HUES48 (cell line): ENCODE data around the gene RRAD.
"Not testable (repeated sequence)": the region's sequence is repeated elsewhere in the genome, so short reads cannot be mapped to it uniquely, and the experiment has no call there.

Experiments used
- H3K27ac ChIP-seq: one replicate; pipeline ENCODE4 v1.7.0; 2013; ENCODE audit warnings: low read depth, low read length, inconsistent platforms
- H3K27me3 ChIP-seq: 2 replicates; pipeline ENCODE4 v1.6.1; 2013; ENCODE audit warnings: mild to moderate bottlenecking, low read length; ENCODE audit not compliant: control insufficient read depth, insufficient read depth
- H3K36me3 ChIP-seq: 2 replicates; pipeline ENCODE4 v1.6.1; 2013; ENCODE audit warnings: low read length; ENCODE audit not compliant: control insufficient read depth, insufficient read depth
- H3K4me1 ChIP-seq: 2 replicates; pipeline ENCODE4 v1.6.1; 2013; ENCODE audit warnings: mild to moderate bottlenecking, low read length; ENCODE audit not compliant: control insufficient read depth, insufficient read depth
- H3K4me3 ChIP-seq: 2 replicates; pipeline ENCODE4 v1.5.1; 2013; ENCODE audit warnings: mild to moderate bottlenecking, low read depth, low read length
- H3K9ac ChIP-seq: 2 replicates; pipeline ENCODE4 v1.6.1; 2013; ENCODE audit warnings: mild to moderate bottlenecking, low read depth, low read length, moderate library complexity
- H3K9me3 ChIP-seq: 2 replicates; pipeline ENCODE4 v1.6.1; 2013; ENCODE audit warnings: low read length; ENCODE audit not compliant: control insufficient read depth, insufficient read depth

RRAD gene

GRCh38 chr16:66898207-66898606, 27.1 kb downstream of the RRAD start:
- Histone ChIP-seq H3K4me1 (peaks cover 8% of the 10 kb centered on the region; the same call in 1 of the 2 replicates), H3K4me3 (no peak overlapping the region), H3K36me3 (no peaks in the 10 kb centered on the region), H3K9ac (no peak overlapping the region), H3K9me3 (no peaks in the 10 kb centered on the region), H3K27ac (no peak overlapping the region), H3K27me3 (no peaks in the 10 kb centered on the region)

DNA sequence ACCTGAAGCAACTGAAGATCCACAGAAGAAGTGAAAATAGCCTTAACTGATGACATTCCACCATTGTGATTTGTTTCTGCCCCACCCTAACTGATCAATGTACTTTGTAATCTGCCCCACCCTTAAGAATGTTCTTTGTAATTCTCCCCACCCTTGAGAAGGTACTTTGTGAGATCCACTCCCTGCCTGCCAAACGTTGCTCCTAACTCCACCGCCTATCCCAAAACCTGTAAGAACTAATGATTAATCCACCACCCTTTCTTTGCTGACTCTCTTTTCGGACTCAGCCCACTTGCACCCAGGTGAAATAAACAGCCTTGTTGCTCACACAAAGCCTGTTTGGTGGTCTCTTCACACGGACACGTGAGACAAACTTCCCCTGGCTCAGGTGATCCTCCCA, 28.7 kb downstream of the RRAD start:
- H3K4me1 ChIP-seq, H3K27ac ChIP-seq, H3K27me3 ChIP-seq, H3K36me3 ChIP-seq, H3K4me3 ChIP-seq, H3K9me3 ChIP-seq, H3K9ac ChIP-seq: not testable (repeated sequence)

GRCh38 chr16:66895999-66896398, 29.3 kb downstream of the RRAD start:
- Histone ChIP-seq H3K36me3 (no peaks in the 10 kb centered on the region), H3K9me3 (no peaks in the 10 kb centered on the region), H3K27me3 (no peaks in the 10 kb centered on the region), H3K9ac (no peak overlapping the region), H3K4me1 (peaks cover 8% of the 10 kb centered on the region; the same call in 1 of the 2 replicates), H3K27ac (no peak overlapping the region), H3K4me3 (no peak overlapping the region)

GRCh38 chr16:66895689-66895979, 29.7 kb downstream of the RRAD start:
- no peak overlapping the region for H3K27ac ChIP-seq
- no peak overlapping the region for H3K9ac ChIP-seq
- no peaks in the 10 kb centered on the region for H3K9me3 ChIP-seq
- H3K4me1 ChIP-seq = peaks cover 8% of the 10 kb centered on the region; the same call in 1 of the 2 replicates
- 0 out of 2 replicates have a peak, but pooled peaks cover 2% of the 10 kb centered on the region for H3K36me3 ChIP-seq
- H3K27me3 ChIP-seq = no peaks in the 10 kb centered on the region
- no peak overlapping the region for H3K4me3 ChIP-seq

DNA sequence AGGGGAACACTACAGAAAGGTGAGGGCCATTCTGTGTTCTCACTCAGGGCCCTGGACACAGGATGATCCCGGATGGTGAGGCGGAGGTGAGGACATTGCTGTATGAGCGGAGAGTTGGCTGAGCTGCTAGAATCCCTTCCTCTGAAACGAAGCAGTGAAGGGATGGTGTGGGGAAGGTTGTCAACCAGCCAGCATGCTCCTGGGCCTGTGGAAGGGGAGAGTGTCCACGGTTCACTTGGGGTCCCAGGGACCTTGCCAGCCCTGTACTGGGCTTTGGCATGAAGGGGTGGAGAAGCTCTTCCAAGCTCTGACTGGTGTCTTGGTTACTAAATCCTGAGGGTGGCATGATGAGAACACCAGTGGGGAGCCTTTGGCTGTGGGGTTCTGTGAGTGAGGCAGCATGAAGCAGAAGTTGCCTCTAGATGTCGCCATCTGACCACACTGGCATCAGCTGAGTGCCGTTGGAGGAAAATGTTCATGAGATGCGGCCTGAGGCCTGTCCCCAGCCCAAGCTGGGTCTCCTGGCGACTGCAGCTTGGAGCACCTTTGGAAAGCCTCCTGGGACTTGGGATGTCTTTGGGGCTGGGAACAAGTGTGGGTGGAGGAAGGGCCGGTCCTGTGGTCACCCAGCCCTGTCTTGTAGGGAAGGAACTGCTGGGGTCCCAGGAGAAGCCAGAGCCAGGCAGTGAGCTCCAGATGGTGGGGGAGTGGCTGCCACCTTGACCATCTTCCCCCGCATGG, 30.2 kb downstream of the RRAD start:
- peaks cover 6% of the 10 kb centered on the region; the same call in 1 of the 2 replicates for H3K4me1 ChIP-seq
- no peak overlapping the region for H3K9ac ChIP-seq
- H3K4me3 ChIP-seq = no peak overlapping the region
- no peaks in the 10 kb centered on the region for H3K9me3 ChIP-seq
- 0 out of 2 replicates have a peak, but pooled peaks cover 4% of the 10 kb centered on the region for H3K36me3 ChIP-seq
- H3K27ac ChIP-seq = no peak overlapping the region
- no peaks in the 10 kb centered on the region for H3K27me3 ChIP-seq

- Histone ChIP-seq H3K4me1 (no peaks in the 10 kb centered on the region), H3K27ac (no peak overlapping the region), H3K4me3 (no peak overlapping the region), H3K9ac (no peak overlapping the region), H3K27me3 (no peaks in the 10 kb centered on the region), H3K36me3 (peaks cover 9% of the 10 kb centered on the region; the same call in 1 of the 2 replicates), H3K9me3 (no peaks in the 10 kb centered on the region)
Measured at GRCh38 chr16:66894055-66894454, 31.3 kb downstream of the RRAD start.

- no peaks in the 10 kb centered on the region for H3K4me1 ChIP-seq
- H3K27me3 ChIP-seq = no peaks in the 10 kb centered on the region
- no peak overlapping the region for H3K27ac ChIP-seq
Measured at GRCh38 chr16:66891797-66892196, 33.5 kb downstream of the RRAD start.

DNA sequence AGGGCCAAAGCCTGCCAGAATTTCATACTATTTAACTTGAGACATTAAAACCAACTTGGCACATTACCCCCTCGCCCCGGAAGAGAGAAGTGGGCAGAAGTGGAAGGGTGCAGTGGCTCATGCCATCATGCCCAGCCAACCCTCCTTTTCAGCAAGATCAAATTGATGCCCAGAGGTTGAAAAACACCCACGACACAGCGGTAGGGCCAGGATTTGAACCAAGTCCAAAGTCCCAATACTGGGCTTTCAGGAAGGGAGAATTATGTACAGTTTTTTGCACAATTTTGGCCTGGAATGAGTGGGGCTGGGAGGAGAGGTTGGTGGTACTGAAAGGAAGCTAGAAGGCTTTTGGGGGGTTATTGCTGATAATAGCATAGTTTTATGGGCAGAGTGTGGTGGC, 34.0 kb downstream of the RRAD start:
- H3K27ac ChIP-seq = no peak overlapping the region
- no peak overlapping the region for H3K9ac ChIP-seq
- no peaks in the 10 kb centered on the region for H3K4me1 ChIP-seq
- H3K9me3 ChIP-seq = no peaks in the 10 kb centered on the region
- peaks cover 25% of the 10 kb centered on the region for H3K36me3 ChIP-seq
- H3K27me3 ChIP-seq = no peaks in the 10 kb centered on the region
- no peak overlapping the region for H3K4me3 ChIP-seq

More at GRCh38 chr16:66891797-66892196, 33.5 kb downstream of the RRAD start:
- Histone ChIP-seq H3K9ac (no peak overlapping the region), H3K9me3 (no peaks in the 10 kb centered on the region), H3K4me3 (no peak overlapping the region), H3K36me3 (peaks cover 20% of the 10 kb centered on the region)

DNA sequence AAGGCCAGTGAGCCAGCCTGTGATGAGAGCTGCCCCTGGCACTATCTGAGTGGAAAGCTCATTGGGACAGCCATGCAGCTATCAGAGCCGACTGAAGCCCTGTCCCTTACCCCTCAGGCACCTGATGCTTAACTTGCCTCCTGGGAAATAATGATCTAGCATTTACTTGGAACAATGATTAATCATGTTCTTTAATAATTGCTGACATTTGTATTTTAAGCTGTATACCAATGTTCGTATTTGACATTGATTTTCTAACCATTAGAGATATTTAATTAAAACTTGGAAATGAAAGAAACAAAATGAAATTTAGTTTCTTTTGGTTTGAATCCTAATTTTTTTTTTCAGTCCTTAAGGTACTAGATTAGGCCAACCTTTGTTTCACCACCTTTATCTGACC, 34.5 kb downstream of the RRAD start:
- Histone ChIP-seq H3K27ac (no peak overlapping the region), H3K4me1 (no peaks in the 10 kb centered on the region), H3K27me3 (no peaks in the 10 kb centered on the region)

GRCh38 chr16:66889622-66890021, 35.7 kb downstream of the RRAD start:
- no peak overlapping the region for H3K9ac ChIP-seq
- H3K4me3 ChIP-seq = no peak overlapping the region
- H3K27me3 ChIP-seq = no peaks in the 10 kb centered on the region
- no peaks in the 10 kb centered on the region for H3K9me3 ChIP-seq
- H3K36me3 ChIP-seq = peaks cover 42% of the 10 kb centered on the region
- H3K4me1 ChIP-seq = no peaks in the 10 kb centered on the region
- H3K27ac ChIP-seq = no peak overlapping the region

More for the DNA sequence above, 34.5 kb downstream of the RRAD start:
- Histone ChIP-seq H3K9me3 (no peaks in the 10 kb centered on the region), H3K4me3 (no peak overlapping the region), H3K9ac (no peak overlapping the region), H3K36me3 (peaks cover 30% of the 10 kb centered on the region)

- Histone ChIP-seq H3K4me3 (no peak overlapping the region), H3K27me3 (no peaks in the 10 kb centered on the region), H3K9me3 (no peaks in the 10 kb centered on the region), H3K4me1 (no peaks in the 10 kb centered on the region), H3K36me3 (peaks cover 49% of the 10 kb centered on the region), H3K9ac (no peak overlapping the region), H3K27ac (no peak overlapping the region)
Measured at GRCh38 chr16:66888647-66889615, 36.4 kb downstream of the RRAD start.
